Natural killer cell (primary cell): ENCODE results near the gene IFITM10. TPM values are rescaled to one million over a fixed set of nuclear protein-coding genes. Genes with fewer than 3 reads are reported as not detected.

Experiments used
- ATAC-seq, 3 donors: fragments of 150-1000 bp in 2 of 3; fragments of 200-7000 bp in 1 of 3; cut with Tn5 transposase; 1 replicate in 1 of 3; 2 replicates in 2 of 3; pipeline ENCODE4 v1.10.0; 2021; ENCODE audit warnings: mild to moderate bottlenecking in 2 of 3, moderate library complexity in 2 of 3
- DNase-seq, 2 donors: peaks; one replicate each; pipeline versions ENCODE4 v3.0.0 to v3.0.0-alpha.2; 2013 to 2021; ENCODE audit warnings: mixed read lengths in 1 of 2
- H3K27ac ChIP-seq: one replicate; pipeline ENCODE4 v1.5.1; 2013; ENCODE audit warnings: mild to moderate bottlenecking, low read length
- H3K27me3 ChIP-seq: one replicate; pipeline ENCODE4 v1.6.1; 2013; ENCODE audit warnings: low read length; ENCODE audit not compliant: control insufficient read depth, insufficient read depth
- H3K36me3 ChIP-seq: one replicate; pipeline ENCODE4 v1.6.1; 2013; ENCODE audit warnings: low read length; ENCODE audit not compliant: control insufficient read depth, insufficient read depth
- H3K4me1 ChIP-seq: one replicate; pipeline ENCODE4 v1.6.1; 2013; ENCODE audit warnings: low read length; ENCODE audit not compliant: control insufficient read depth, insufficient read depth
- H3K4me3 ChIP-seq: one replicate; pipeline ENCODE4 v1.5.1; 2013; ENCODE audit warnings: low read length
- H3K9me3 ChIP-seq: one replicate; pipeline ENCODE4 v1.6.1; 2013; ENCODE audit warnings: low read length; ENCODE audit not compliant: control insufficient read depth, insufficient read depth
- H3K27ac Mint-ChIP-seq, 2 donors: one replicate each; pipeline ENCODE4 v1.8.0; 2022; ENCODE audit warnings: mild to moderate bottlenecking in 2 of 2, mixed read lengths in 2 of 2, moderate library complexity in 1 of 2
- H3K27me3 Mint-ChIP-seq, 2 donors: one replicate each; pipeline ENCODE4 v1.8.0; 2022; ENCODE audit warnings: low read depth in 2 of 2, mixed read lengths in 2 of 2
- H3K36me3 Mint-ChIP-seq: one replicate; pipeline ENCODE4 v1.8.0; 2022; ENCODE audit warnings: mixed read lengths
- H3K4me1 Mint-ChIP-seq, 2 donors: one replicate each; pipeline ENCODE4 v1.8.0; 2022; ENCODE audit warnings: mixed read lengths in 2 of 2
- H3K4me3 Mint-ChIP-seq: one replicate; pipeline ENCODE4 v1.8.0; 2022; ENCODE audit warnings: mild to moderate bottlenecking, moderate library complexity, mixed read lengths
- H3K9me3 Mint-ChIP-seq, 2 donors: one replicate each; pipeline ENCODE4 v1.8.0; 2022; ENCODE audit warnings: mixed read lengths in 2 of 2
- CTCF ChIP-seq: fragments of 200-600 bp; IDR thresholded peaks from one replicate; pipeline ENCODE4 v1.8.0; 2022; ENCODE audit warnings: antibody characterized with exemption
- WGBS: methylation state at CpG from one replicate; pipeline ENCODE4 v1.1.7; 2013; ENCODE audit warnings: missing lambda C conversion rate; ENCODE audit not compliant: insufficient coverage; 5-methylcytosine and 5-hydroxymethylcytosine counted together
- intact Hi-C: fragments of 100-400 bp; cut with micrococcal nuclease; formaldehyde crosslinking; loops from one replicate; pipeline ENCODE4 v1.14.2; 2022
- total RNA-seq, 4 donors: library from RNA; stranded (reverse); fragments of 120-200 nt in 1 of 4; gene quantifications; one replicate each; pipeline versions ENCODE4 v1.2.3 to v1.2.4, GENCODE V29; 2013 to 2022

IFITM10 gene
- total RNA-seq, 3 donors from 2014 or later (not counting 1 experiment from before 2014, with no cell fraction given), result 5.5 to 8.1 (median 6.5) TPM

- no peak for TF ChIP-seq CTCF
- Mint-ChIP-seq H3K9me3 (no peaks in the 10 kb centered on the region), H3K4me1 (peaks cover 0 to 17% of the 10 kb centered on the region in 2 donors), H3K36me3 (no peaks in the 10 kb centered on the region), H3K27ac (no peak overlapping the region), H3K4me3 (no peak overlapping the region), H3K27me3 (peaks cover 9 to 14% of the 10 kb centered on the region in 2 donors)
- no peak for ATAC-seq
- Histone ChIP-seq H3K4me1 (peaks cover 19% of the 10 kb centered on the region), H3K27me3 (no peaks in the 10 kb centered on the region), H3K36me3 (no peaks in the 10 kb centered on the region), H3K4me3 (no peak overlapping the region), H3K27ac (no peak overlapping the region), H3K9me3 (no peaks in the 10 kb centered on the region)
- intact Hi-C loops, result no loop called here
- WGBS, result 93% methylated on average over 3 of the region's 3 CpGs
- DNase-seq, result no peak
Measured at GRCh38 chr11:1742869-1743584, 7.4 kb downstream of the IFITM10 start.

- Mint-ChIP-seq H3K4me1 (peaks cover 0 to 13% of the 10 kb centered on the region in 2 donors), H3K27ac (no peak overlapping the region), H3K9me3 (no peaks in the 10 kb centered on the region), H3K27me3 (peaks cover 9 to 19% of the 10 kb centered on the region in 2 donors), H3K36me3 (no peaks in the 10 kb centered on the region), H3K4me3 (no peak overlapping the region)
- Histone ChIP-seq H3K4me3 (no peak overlapping the region), H3K4me1 (peaks cover 12% of the 10 kb centered on the region), H3K27ac (no peak overlapping the region), H3K36me3 (no peaks in the 10 kb centered on the region), H3K9me3 (peaks cover 2% of the 10 kb centered on the region), H3K27me3 (no peaks in the 10 kb centered on the region)
- DNase-seq, result no peak
- no peak for ATAC-seq
- WGBS, result 83% methylated on average over 4 of the region's 4 CpGs
- no peak for TF ChIP-seq CTCF
- intact Hi-C loops, result no loop called here
Measured at GRCh38 chr11:1742371-1742770, 8.0 kb downstream of the IFITM10 start.

GRCh38 chr11:1741741-1742140, 8.7 kb downstream of the IFITM10 start:
- peaks cover 6% of the 10 kb centered on the region for H3K4me1 ChIP-seq
- Mint-ChIP-seq H3K9me3 (peaks cover 2% of the 10 kb centered on the region in 2 donors), H3K27me3 (peaks cover 9 to 19% of the 10 kb centered on the region in 2 donors), H3K36me3 (peaks cover 3% of the 10 kb centered on the region), H3K4me1 (peaks cover 0 to 9% of the 10 kb centered on the region in 2 donors), H3K4me3 (no peak overlapping the region), H3K27ac (no peak overlapping the region)
- no peak for TF ChIP-seq CTCF
- intact Hi-C loops, result no loop called here
- no peak overlapping the region for H3K4me3 ChIP-seq
- DNase-seq (no peak), ATAC-seq (no peak)
- no peaks in the 10 kb centered on the region for H3K27me3 ChIP-seq
- no peak overlapping the region for H3K27ac ChIP-seq
- WGBS, result 97% methylated on average over 4 of the region's 4 CpGs
- H3K9me3 ChIP-seq, result peaks cover 6% of the 10 kb centered on the region
- H3K36me3 ChIP-seq, result no peaks in the 10 kb centered on the region
